ENCODE results near the gene AHRR.

DNA sequence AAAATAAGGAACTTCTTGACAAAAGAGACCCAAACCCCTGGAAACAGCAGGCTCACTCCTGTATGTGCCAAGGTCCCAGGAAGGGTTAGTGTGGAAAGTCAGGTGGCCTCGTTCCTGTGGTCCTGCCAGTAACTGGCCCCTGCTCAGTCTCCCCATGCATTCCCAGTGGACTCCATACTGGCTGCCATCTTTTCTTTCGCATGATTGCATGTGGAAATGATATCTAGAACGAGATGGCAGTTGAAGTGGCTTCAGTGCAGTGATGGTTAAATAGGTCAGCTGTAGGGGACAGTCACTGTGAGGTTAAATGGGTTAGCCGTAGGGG, 30.4 kb downstream of the AHRR start:
- no peak for TF ChIP-seq POLR2AphosphoS5 (IDR thresholded peaks at IDR 0.05; ENCODE audit: insufficient read depth in 1 of 2, low read depth in 1 of 2)
- TF ChIP-seq, protein P1, sequence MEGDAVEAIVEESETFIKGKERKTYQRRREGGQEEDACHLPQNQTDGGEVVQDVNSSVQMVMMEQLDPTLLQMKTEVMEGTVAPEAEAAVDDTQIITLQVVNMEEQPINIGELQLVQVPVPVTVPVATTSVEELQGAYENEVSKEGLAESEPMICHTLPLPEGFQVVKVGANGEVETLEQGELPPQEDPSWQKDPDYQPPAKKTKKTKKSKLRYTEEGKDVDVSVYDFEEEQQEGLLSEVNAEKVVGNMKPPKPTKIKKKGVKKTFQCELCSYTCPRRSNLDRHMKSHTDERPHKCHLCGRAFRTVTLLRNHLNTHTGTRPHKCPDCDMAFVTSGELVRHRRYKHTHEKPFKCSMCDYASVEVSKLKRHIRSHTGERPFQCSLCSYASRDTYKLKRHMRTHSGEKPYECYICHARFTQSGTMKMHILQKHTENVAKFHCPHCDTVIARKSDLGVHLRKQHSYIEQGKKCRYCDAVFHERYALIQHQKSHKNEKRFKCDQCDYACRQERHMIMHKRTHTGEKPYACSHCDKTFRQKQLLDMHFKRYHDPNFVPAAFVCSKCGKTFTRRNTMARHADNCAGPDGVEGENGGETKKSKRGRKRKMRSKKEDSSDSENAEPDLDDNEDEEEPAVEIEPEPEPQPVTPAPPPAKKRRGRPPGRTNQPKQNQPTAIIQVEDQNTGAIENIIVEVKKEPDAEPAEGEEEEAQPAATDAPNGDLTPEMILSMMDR (IDR thresholded peaks at IDR 0.05) = no peak
